HG03432 (cell line): ENCODE measurements around the gene TCAF2.
"Not testable (repeated sequence)": the region's sequence is repeated elsewhere in the genome, so short reads cannot be mapped to it uniquely, and the experiment has no call there.

ENCODE experiments used
- ATAC-seq: cut with Tn5 transposase; IDR thresholded peaks from one replicate; pipeline ENCODE4 v1.9.1; 2021; ENCODE audit warnings: mild to moderate bottlenecking, moderate library complexity; ENCODE audit not compliant: unreplicated experiment

TCAF2 gene

GRCh38 chr7:143620646-143621045, at the start of gene TCAF2:
Gene TCAF2, plus strand, starts transcription at chr7:143620974.
- peak; percentile 83 for ATAC-seq

- ATAC-seq: not testable (repeated sequence)
Measured at GRCh38 chr7:143571501-143571900, 49.3 kb upstream of the TCAF2 start, which contains the start of gene CTAGE15. Gene CTAGE15, plus strand, starts transcription at chr7:143571801. Its CDS starts 17 bp downstream, at chr7:143571818.

GRCh38 chr7:143588183-143588582, 32.6 kb upstream of the TCAF2 start:
- not testable (repeated sequence) for ATAC-seq

- not testable (repeated sequence) for ATAC-seq
Measured at GRCh38 chr7:143589897-143590296, 30.9 kb upstream of the TCAF2 start.

GRCh38 chr7:143598086-143598485, 22.7 kb upstream of the TCAF2 start:
- not testable (repeated sequence) for ATAC-seq

- ATAC-seq: not testable (repeated sequence)
Measured at GRCh38 chr7:143603549-143603948, 17.2 kb upstream of the TCAF2 start.

- ATAC-seq: not testable (repeated sequence)
Measured at GRCh38 chr7:143606088-143606487, 14.7 kb upstream of the TCAF2 start.

- not testable (repeated sequence) for ATAC-seq
Measured at GRCh38 chr7:143615545-143615944, 5.2 kb upstream of the TCAF2 start.

GRCh38 chr7:143617204-143617603, 3.6 kb upstream of the TCAF2 start:
- not testable (repeated sequence) for ATAC-seq

- ATAC-seq: peak; percentile 24
Measured at GRCh38 chr7:143620058-143620457, 716 bp upstream of the TCAF2 start.

- peak; percentile 44 for ATAC-seq
Measured at GRCh38 chr7:143621175-143621574, 401 bp downstream of the TCAF2 start.

GRCh38 chr7:143622130-143622529, 1.4 kb downstream of the TCAF2 start:
- peak; percentile 17 for ATAC-seq

GRCh38 chr7:143630653-143631052, 9.9 kb downstream of the TCAF2 start:
- not testable (repeated sequence) for ATAC-seq

GRCh38 chr7:143632506-143632905, 11.7 kb downstream of the TCAF2 start:
- ATAC-seq: not testable (repeated sequence)

GRCh38 chr7:143633013-143633618, 12.3 kb downstream of the TCAF2 start:
- ATAC-seq: not testable (repeated sequence)

- ATAC-seq: not testable (repeated sequence)
Measured at GRCh38 chr7:143635364-143636240, 14.8 kb downstream of the TCAF2 start.

- peak; percentile 83 for ATAC-seq
Measured at GRCh38 chr7:143639372-143639771, 18.6 kb downstream of the TCAF2 start.

GRCh38 chr7:143640528-143641189, 19.9 kb downstream of the TCAF2 start:
- ATAC-seq: not testable (repeated sequence)

GRCh38 chr7:143646598-143646997, 25.8 kb downstream of the TCAF2 start:
- ATAC-seq: not testable (repeated sequence)

- ATAC-seq: not testable (repeated sequence)
Measured at GRCh38 chr7:143649902-143650301, 29.1 kb downstream of the TCAF2 start.

- ATAC-seq: not testable (repeated sequence)
Measured at GRCh38 chr7:143650447-143650846, 29.7 kb downstream of the TCAF2 start.
